Measurements from ENCODE around the gene MAN1A1. TPM values are rescaled to one million over a fixed set of nuclear protein-coding genes. Genes with fewer than 3 reads are reported as not detected.

Gene MAN1A1
- total and polyA plus RNA-seq, 2 experiments from 2014 or later = 117 to 245 TPM

GRCh38 chr6:119196715-119197114 is 152.8 kb downstream of the MAN1A1 start:
- Histone ChIP-seq H3K27me3 (no peaks in the 10 kb centered on the region), H3K4me1 (ENCODE audit: insufficient read depth) (peaks cover 6% of the 10 kb centered on the region), H3K4me3 (no peak overlapping the region), H3K36me3 (replicated peaks; ENCODE audit: insufficient read depth, low read depth) (no peaks in the 10 kb centered on the region), H3K9me3 (ENCODE audit: low read depth) (no peaks in the 10 kb centered on the region), H4K20me1 (ENCODE audit: insufficient read depth, poor library complexity, severe bottlenecking) (no peaks in the 10 kb centered on the region), H3K9me2 (replicated peaks; ENCODE audit: insufficient read depth) (no peaks in the 10 kb centered on the region), H3K27ac (no peak overlapping the region), H3K79me2 (peaks cover 2% of the 10 kb centered on the region), H2AFZ (no peak overlapping the region), H3K4me2 (no peak overlapping the region)
- no peak for DNase-seq (ENCODE audit: low spot score)
- WGBS (ENCODE audit: low lambda C conversion rate, missing lambda C conversion rate) = 70% methylated on average over 4 of the region's 4 CpGs
- TF ChIP-seq EZH2phosphoT487 (IDR thresholded peaks at IDR 0.05; ENCODE audit: low read depth, severe bottlenecking, unreplicated experiment) = no peak
- no peak for TF ChIP-seq CTCF (IDR thresholded peaks at IDR 0.05; ENCODE audit: poor library complexity)
- no peak for TF ChIP-seq EZH2 (IDR thresholded peaks at IDR 0.05; ENCODE audit: borderline replicate concordance)

- H3K79me2 ChIP-seq = peaks cover 2% of the 10 kb centered on the region
- no peak overlapping the region for H3K4me2 ChIP-seq
- TF ChIP-seq EZH2phosphoT487 (IDR thresholded peaks at IDR 0.05; ENCODE audit: low read depth, severe bottlenecking, unreplicated experiment) (no peak), CTCF (IDR thresholded peaks at IDR 0.05; ENCODE audit: poor library complexity) (no peak), EZH2 (IDR thresholded peaks at IDR 0.05; ENCODE audit: borderline replicate concordance) (no peak)
- no peak overlapping the region for H3K4me3 ChIP-seq
- H4K20me1 ChIP-seq (ENCODE audit: insufficient read depth, poor library complexity, severe bottlenecking) = no peaks in the 10 kb centered on the region
- H3K27me3 ChIP-seq = no peaks in the 10 kb centered on the region
- no peak overlapping the region for H2AFZ ChIP-seq
- no peaks in the 10 kb centered on the region for H3K4me1 ChIP-seq (ENCODE audit: insufficient read depth)
- WGBS (ENCODE audit: low lambda C conversion rate, missing lambda C conversion rate) = 75% methylated on average over 5 of the region's 5 CpGs
- no peaks in the 10 kb centered on the region for H3K36me3 ChIP-seq (replicated peaks; ENCODE audit: insufficient read depth, low read depth)
- no peak overlapping the region for H3K27ac ChIP-seq
- no peaks in the 10 kb centered on the region for H3K9me3 ChIP-seq (ENCODE audit: low read depth)
- DNase-seq (ENCODE audit: low spot score) = no peak
- H3K9me2 ChIP-seq (replicated peaks; ENCODE audit: insufficient read depth) = no peaks in the 10 kb centered on the region
Measured at GRCh38 chr6:119195848-119196247, 153.7 kb downstream of the MAN1A1 start.

- Histone ChIP-seq H3K27me3 (no peaks in the 10 kb centered on the region), H3K4me3 (no peak overlapping the region), H3K4me2 (no peak overlapping the region), H3K36me3 (replicated peaks; ENCODE audit: insufficient read depth, low read depth) (no peaks in the 10 kb centered on the region), H3K9me3 (ENCODE audit: low read depth) (no peaks in the 10 kb centered on the region), H4K20me1 (ENCODE audit: insufficient read depth, poor library complexity, severe bottlenecking) (no peaks in the 10 kb centered on the region), H2AFZ (no peak overlapping the region), H3K79me2 (peaks cover 2% of the 10 kb centered on the region), H3K4me1 (ENCODE audit: insufficient read depth) (no peaks in the 10 kb centered on the region), H3K27ac (no peak overlapping the region), H3K9me2 (replicated peaks; ENCODE audit: insufficient read depth) (no peaks in the 10 kb centered on the region)
- TF ChIP-seq EZH2phosphoT487 (IDR thresholded peaks at IDR 0.05; ENCODE audit: low read depth, severe bottlenecking, unreplicated experiment) (no peak), EZH2 (IDR thresholded peaks at IDR 0.05; ENCODE audit: borderline replicate concordance) (no peak), CTCF (IDR thresholded peaks at IDR 0.05; ENCODE audit: poor library complexity) (no peak)
- WGBS (ENCODE audit: low lambda C conversion rate, missing lambda C conversion rate) = 98% methylated on average over 2 of the region's 2 CpGs
- no peak for DNase-seq (ENCODE audit: low spot score)
Measured at GRCh38 chr6:119195204-119195603, 154.4 kb downstream of the MAN1A1 start.

- Histone ChIP-seq H3K79me2 (peaks cover 2% of the 10 kb centered on the region), H3K27me3 (no peaks in the 10 kb centered on the region), H3K4me2 (no peak overlapping the region), H3K4me3 (no peak overlapping the region), H3K9me2 (replicated peaks; ENCODE audit: insufficient read depth) (no peaks in the 10 kb centered on the region), H4K20me1 (ENCODE audit: insufficient read depth, poor library complexity, severe bottlenecking) (no peaks in the 10 kb centered on the region), H3K9me3 (ENCODE audit: low read depth) (no peaks in the 10 kb centered on the region), H2AFZ (no peak overlapping the region), H3K27ac (no peak overlapping the region), H3K36me3 (replicated peaks; ENCODE audit: insufficient read depth, low read depth) (no peaks in the 10 kb centered on the region), H3K4me1 (ENCODE audit: insufficient read depth) (no peaks in the 10 kb centered on the region)
- TF ChIP-seq CTCF (IDR thresholded peaks at IDR 0.05; ENCODE audit: poor library complexity) (no peak), EZH2 (IDR thresholded peaks at IDR 0.05; ENCODE audit: borderline replicate concordance) (no peak), EZH2phosphoT487 (IDR thresholded peaks at IDR 0.05; ENCODE audit: low read depth, severe bottlenecking, unreplicated experiment) (no peak)
- DNase-seq (ENCODE audit: low spot score) = no peak
Measured at GRCh38 chr6:119193707-119194106, 155.9 kb downstream of the MAN1A1 start.

Measured in hepatocyte (in vitro differentiated cells).